K562 (cell line): ENCODE results near the gene SLC39A7. TPM values are rescaled to one million over a fixed set of nuclear protein-coding genes. Genes with fewer than 3 reads are reported as not detected.

Experiments
- CCAR2 ChIP-seq: fragments of 200-400 bp; formaldehyde crosslinking; IDR thresholded peaks from 2 replicates; pipeline ENCODE4 v1.6.1; 2017; ENCODE audit warnings: mild to moderate bottlenecking, low read depth, low read length
- CGGBP1 ChIP-seq: fragments of 250-450 bp; sonication (Bioruptor Pico); IDR thresholded peaks from 2 replicates; pipeline ENCODE4 v1.9.0; 2021; ENCODE audit warnings: mild to moderate bottlenecking
- EGR1 ChIP-seq: fragments of 450-650 bp; conservative IDR thresholded peaks from 2 replicates; pipeline ENCODE4 v1.6.1; 2017; ENCODE audit warnings: mild to moderate bottlenecking
- ETV6 ChIP-seq, 3 experiments: fragments of 150-350 bp in 1 of 3; sonication (generic) in 1 of 3; formaldehyde crosslinking in 1 of 3; IDR thresholded peaks; 2 replicates each; pipeline versions ENCODE4 v1.6.1 to v1.8.0; 2014 to 2022; ENCODE audit warnings: borderline replicate concordance in 2 of 3, low read depth in 2 of 3, antibody characterized with exemption in 1 of 3, low read length in 1 of 3, mild to moderate bottlenecking in 1 of 3, missing genetic modification reagents in 1 of 3
- EWSR1 ChIP-seq: fragments of 450-650 bp; IDR thresholded peaks from 2 replicates; pipeline ENCODE4 v1.6.1; 2018; ENCODE audit warnings: borderline replicate concordance, mild to moderate bottlenecking, low read depth, moderate library complexity; ENCODE audit not compliant: partially characterized antibody
- HNRNPLL ChIP-seq: fragments of 200-400 bp; formaldehyde crosslinking; IDR thresholded peaks from 2 replicates; pipeline ENCODE4 v1.6.1; 2017; ENCODE audit warnings: low read length, low read depth, mild to moderate bottlenecking; ENCODE audit not compliant: poor library complexity, severe bottlenecking
- LCOR ChIP-seq: sonication (generic); formaldehyde crosslinking; IDR thresholded peaks from 2 replicates; pipeline ENCODE4 v1.8.0; 2022; ENCODE audit warnings: mild to moderate bottlenecking, missing genetic modification reagents
- MCM7 ChIP-seq, 2 experiments: fragments of 450-650 bp; IDR thresholded peaks; 2 replicates each; pipeline ENCODE4 v1.6.1; 2016 to 2018
- MTA2 ChIP-seq: fragments of 450-650 bp; IDR thresholded peaks from 2 replicates; pipeline ENCODE4 v1.6.1; 2016; ENCODE audit warnings: low read depth
- MYNN ChIP-seq, 2 experiments: sonication (generic); formaldehyde crosslinking in 1 of 2; IDR thresholded peaks; 2 replicates each; pipeline versions ENCODE4 v1.5.0 to v1.6.1; 2016 to 2020; ENCODE audit warnings: antibody characterized with exemption in 1 of 2, missing genetic modification reagents in 1 of 2
- PHF20 ChIP-seq: fragments of 450-650 bp; IDR thresholded peaks from 2 replicates; pipeline ENCODE4 v1.6.1; 2018; ENCODE audit not compliant: partially characterized antibody
- POLR2G ChIP-seq: fragments of 200-400 bp; formaldehyde crosslinking; IDR thresholded peaks from 2 replicates; pipeline ENCODE4 v1.6.1; 2017; ENCODE audit warnings: low read depth, mild to moderate bottlenecking, antibody characterized with exemption, low read length, moderate library complexity
- TARDBP ChIP-seq: fragments of 450-650 bp; IDR thresholded peaks from 2 replicates; pipeline ENCODE4 v1.6.1; 2016
- ZFP91 ChIP-seq: sonication (generic); formaldehyde crosslinking; IDR thresholded peaks from 2 replicates; pipeline ENCODE4 v1.8.0; 2022; ENCODE audit warnings: mild to moderate bottlenecking, missing genetic modification reagents
- ZNF583 ChIP-seq: fragments of 250-450 bp; sonication (Bioruptor Pico); IDR thresholded peaks from 2 replicates; pipeline ENCODE4 v1.4.0; 2020
- ZNF75A ChIP-seq: fragments of 450-650 bp; formaldehyde crosslinking; IDR thresholded peaks from 2 replicates; pipeline ENCODE4 v1.4.0; 2020; ENCODE audit warnings: mild to moderate bottlenecking
- ZNF766 ChIP-seq: fragments of 200-800 bp; sonication (Bioruptor generic); conservative IDR thresholded peaks from 2 replicates; pipeline ENCODE4 v1.6.1; 2016; ENCODE audit warnings: missing genetic modification characterization, missing compliant biosample characterization
- polyA plus RNA-seq, 8 experiments: library from polyadenylated mRNA; depleted of rRNA in 4 of 8; stranded (reverse) in 5 of 8; unstranded in 3 of 8; fragments of >200 nt; fragmentation: Nextera tagmentation in 2 of 8; fragmentation: Illumina TruSeq in 1 of 8; extraction: Ambion mirVana in 2 of 8; extraction: Trizol in 1 of 8; gene quantifications; 2 replicates each; pipeline versions ENCODE4 v1.2.1 to v1.2.3, GENCODE V29; 2011 to 2014; ENCODE audit warnings: inconsistent platforms in 1 of 8, missing spikeins in 1 of 8
- total RNA-seq, 7 experiments: library from RNA; depleted of rRNA in 6 of 7; stranded (reverse); fragments of >200 nt in 6 of 7; fragmentation: Illumina TruSeq in 2 of 7; extraction: Trizol in 2 of 7; gene quantifications; 2 replicates each; pipeline versions ENCODE4 v1.2.1 to v1.2.3, GENCODE V29; 2011 to 2021; ENCODE audit warnings: low replicate concordance in 1 of 7
- TF ChIP-seq, protein P1 (sequence below): sonication (generic); IDR thresholded peaks from 2 replicates; pipeline ENCODE4 v1.6.1; 2016
- TF ChIP-seq, protein P2 (sequence below): sonication (generic); formaldehyde crosslinking; IDR thresholded peaks from 2 replicates; pipeline ENCODE4 v1.8.0; 2023; ENCODE audit warnings: mild to moderate bottlenecking, missing genetic modification reagents
- TF ChIP-seq, protein P3 (sequence below): fragments of 450-650 bp; IDR thresholded peaks from 2 replicates; pipeline ENCODE4 v1.7.1; 2018; ENCODE audit warnings: mild to moderate bottlenecking, low read depth; ENCODE audit not compliant: partially characterized antibody

The SLC39A7 gene
- total and polyA plus RNA-seq, 9 of the 15 experiments (the other 6 are each of a cell fraction or from before 2014, with no cell fraction given) = 21.7 to 169 (median 121) TPM

GRCh38 chr6:33208091-33208967 lies 7.7 kb downstream of the SLC39A7 start, which contains the start of gene RING1 (continued):
- TF ChIP-seq ETV6 (IDR thresholded peaks at IDR 0.05; ENCODE audit: borderline replicate concordance in 1 of 2, low read depth in 2 of 2, low read length in 1 of 2) (0 out of 4 replicates have a peak, but pooled peaks of 1 of the 2 experiments have one; percentile 53), ETV6 (CRISPR knock-in tag; IDR thresholded peaks at IDR 0.05; ENCODE audit: borderline replicate concordance) (no peak), EWSR1 (no peak), MYNN (IDR thresholded peaks at IDR 0.05) (no peak), MYNN (CRISPR knock-in tag; IDR thresholded peaks at IDR 0.05) (no peak), ZNF766 (CRISPR knock-in tag) (0 out of 2 replicates have a peak, but pooled peaks have one; percentile 48), ZNF583 (CRISPR knock-in tag) (peak; percentile 75), EGR1 (peak; percentile 90), ZFP91 (CRISPR knock-in tag) (peak; percentile 59; the same call in 1 of the 2 replicates), PHF20 (peak; percentile 69), MTA2 (peak; percentile 64), CGGBP1 (CRISPR knock-in tag) (peak; percentile 63), CCAR2 (no peak), HNRNPLL (peak; percentile 41), LCOR (CRISPR knock-in tag) (peak; percentile 75; the same call in 1 of the 2 replicates), ZNF75A (CRISPR knock-in tag) (no peak), TARDBP (peak; percentile 99), MCM7 (IDR thresholded peaks at IDR 0.05) (no peak), POLR2G (peak; percentile 97)
- TF ChIP-seq, protein P1, sequence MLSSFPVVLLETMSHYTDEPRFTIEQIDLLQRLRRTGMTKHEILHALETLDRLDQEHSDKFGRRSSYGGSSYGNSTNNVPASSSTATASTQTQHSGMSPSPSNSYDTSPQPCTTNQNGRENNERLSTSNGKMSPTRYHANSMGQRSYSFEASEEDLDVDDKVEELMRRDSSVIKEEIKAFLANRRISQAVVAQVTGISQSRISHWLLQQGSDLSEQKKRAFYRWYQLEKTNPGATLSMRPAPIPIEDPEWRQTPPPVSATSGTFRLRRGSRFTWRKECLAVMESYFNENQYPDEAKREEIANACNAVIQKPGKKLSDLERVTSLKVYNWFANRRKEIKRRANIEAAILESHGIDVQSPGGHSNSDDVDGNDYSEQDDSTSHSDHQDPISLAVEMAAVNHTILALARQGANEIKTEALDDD = no peak
- TF ChIP-seq, protein P2, sequence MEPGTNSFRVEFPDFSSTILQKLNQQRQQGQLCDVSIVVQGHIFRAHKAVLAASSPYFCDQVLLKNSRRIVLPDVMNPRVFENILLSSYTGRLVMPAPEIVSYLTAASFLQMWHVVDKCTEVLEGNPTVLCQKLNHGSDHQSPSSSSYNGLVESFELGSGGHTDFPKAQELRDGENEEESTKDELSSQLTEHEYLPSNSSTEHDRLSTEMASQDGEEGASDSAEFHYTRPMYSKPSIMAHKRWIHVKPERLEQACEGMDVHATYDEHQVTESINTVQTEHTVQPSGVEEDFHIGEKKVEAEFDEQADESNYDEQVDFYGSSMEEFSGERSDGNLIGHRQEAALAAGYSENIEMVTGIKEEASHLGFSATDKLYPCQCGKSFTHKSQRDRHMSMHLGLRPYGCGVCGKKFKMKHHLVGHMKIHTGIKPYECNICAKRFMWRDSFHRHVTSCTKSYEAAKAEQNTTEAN (CRISPR knock-in tag) = no peak
- TF ChIP-seq, protein P3, sequence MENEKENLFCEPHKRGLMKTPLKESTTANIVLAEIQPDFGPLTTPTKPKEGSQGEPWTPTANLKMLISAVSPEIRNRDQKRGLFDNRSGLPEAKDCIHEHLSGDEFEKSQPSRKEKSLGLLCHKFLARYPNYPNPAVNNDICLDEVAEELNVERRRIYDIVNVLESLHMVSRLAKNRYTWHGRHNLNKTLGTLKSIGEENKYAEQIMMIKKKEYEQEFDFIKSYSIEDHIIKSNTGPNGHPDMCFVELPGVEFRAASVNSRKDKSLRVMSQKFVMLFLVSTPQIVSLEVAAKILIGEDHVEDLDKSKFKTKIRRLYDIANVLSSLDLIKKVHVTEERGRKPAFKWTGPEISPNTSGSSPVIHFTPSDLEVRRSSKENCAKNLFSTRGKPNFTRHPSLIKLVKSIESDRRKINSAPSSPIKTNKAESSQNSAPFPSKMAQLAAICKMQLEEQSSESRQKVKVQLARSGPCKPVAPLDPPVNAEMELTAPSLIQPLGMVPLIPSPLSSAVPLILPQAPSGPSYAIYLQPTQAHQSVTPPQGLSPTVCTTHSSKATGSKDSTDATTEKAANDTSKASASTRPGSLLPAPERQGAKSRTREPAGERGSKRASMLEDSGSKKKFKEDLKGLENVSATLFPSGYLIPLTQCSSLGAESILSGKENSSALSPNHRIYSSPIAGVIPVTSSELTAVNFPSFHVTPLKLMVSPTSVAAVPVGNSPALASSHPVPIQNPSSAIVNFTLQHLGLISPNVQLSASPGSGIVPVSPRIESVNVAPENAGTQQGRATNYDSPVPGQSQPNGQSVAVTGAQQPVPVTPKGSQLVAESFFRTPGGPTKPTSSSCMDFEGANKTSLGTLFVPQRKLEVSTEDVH = peak; percentile 95
